Kidney (tissue), 14 donors: Measurements from ENCODE around the gene KANK2. TPM values are rescaled to one million over a fixed set of nuclear protein-coding genes. Genes with fewer than 3 reads are reported as not detected.
A peak's percentile ranks its signal among the peaks of the same experiment; 100 is the strongest.

ENCODE experiments used
- DNase-seq, 5 donors: peaks; one replicate each; pipeline ENCODE4 v3.0.0-alpha.2; 2013 to 2020
- FAIRE-seq: peaks from 2 replicates; lab custom pipeline; 2012; peaks lifted over from hg19 to GRCh38; lab: Jason Lieb, UNC
- H3K27ac ChIP-seq, 2 donors: one replicate each; pipeline ENCODE4 v1.7.0; 2013; ENCODE audit warnings: low read depth in 2 of 2, low read length in 2 of 2, inconsistent platforms in 1 of 2
- H3K27me3 ChIP-seq: one replicate; pipeline ENCODE4 v1.7.1; 2013; ENCODE audit warnings: low read length, inconsistent platforms; ENCODE audit not compliant: control insufficient read depth, insufficient read depth
- H3K36me3 ChIP-seq, 3 donors: one replicate each; pipeline versions ENCODE4 v1.7.0 to v1.7.1; 2013; ENCODE audit warnings: low read length in 3 of 3, control low read depth in 1 of 3, inconsistent platforms in 1 of 3; ENCODE audit not compliant: insufficient read depth in 3 of 3, control insufficient read depth in 2 of 3
- H3K4me1 ChIP-seq, 3 donors: one replicate each; pipeline versions ENCODE4 v1.7.0 to v1.7.1; 2013; ENCODE audit warnings: low read length in 3 of 3, inconsistent platforms in 1 of 3, low read depth in 1 of 3; ENCODE audit not compliant: control insufficient read depth in 2 of 3, insufficient read depth in 2 of 3
- H3K4me3 ChIP-seq, 3 donors: one replicate each; pipeline versions ENCODE4 v1.7.0 to v1.8.1; 2013; ENCODE audit warnings: low read length in 3 of 3, control low read depth in 1 of 3, inconsistent platforms in 1 of 3
- H3K9ac ChIP-seq, 3 donors: one replicate each; pipeline versions ENCODE4 v1.7.0 to v1.7.1; 2013; ENCODE audit warnings: low read length in 3 of 3, control low read depth in 1 of 3, inconsistent platforms in 1 of 3
- H3K9me3 ChIP-seq, 3 donors: one replicate each; pipeline versions ENCODE4 v1.7.0 to v1.7.1; 2013; ENCODE audit warnings: low read length in 3 of 3, control low read depth in 1 of 3, inconsistent platforms in 1 of 3; ENCODE audit not compliant: control insufficient read depth in 2 of 3, insufficient read depth in 1 of 3
- CTCF ChIP-seq: IDR thresholded peaks from 3 replicates; pipeline ENCODE4 v1.5.1; 2012; ENCODE audit warnings: mild to moderate bottlenecking, moderate library complexity, borderline replicate concordance; ENCODE audit not compliant: insufficient read depth; ENCODE audit errors: extremely low read depth
- intact Hi-C: fragments of 100-400 bp; cut with DNase I; formaldehyde crosslinking; loops from one replicate; pipeline ENCODE4 v1.11.1; 2022
- polyA plus RNA-seq: library from polyadenylated mRNA; stranded (reverse); fragments of 350-450 nt; fragmentation: Illumina TruSeq; extraction: RNeasy Lipid Tissue Mini Kit (QIAGEN cat#74804); gene quantifications from one replicate; pipeline ENCODE4 v1.2.3, GENCODE V29; 2014; ENCODE audit warnings: low read depth, low replicate concordance; ENCODE audit not compliant: insufficient read depth
- total RNA-seq: library from RNA; stranded (reverse); fragmentation: NEBNext Ultra II Directional; extraction: Animal tissue kit (Norgen Biotek cat#: 25700); gene quantifications from one replicate; pipeline ENCODE4 v1.2.1, GENCODE V29; 2021
- donor health status: control.
- donor health status: control.
- donor health status: control.
- donor health status: control.
- donor health status: control.
- donor health status: DM: yes; HTN: yes; CAD: no.
- donor health status: Normal renal cell carcinoma (clear cell type).

KANK2 gene
- total and polyA plus RNA-seq, 2 donors from 2014 or later, result 37.5 to 119 TPM

GRCh38 chr19:11172576-11172975 lies 24.8 kb downstream of the KANK2 start:
- H3K27ac ChIP-seq, result no peak overlapping the region
- DNase-seq, result no peak
- H3K4me3 ChIP-seq, result no peak overlapping the region
- H3K36me3 ChIP-seq, result peaks cover 4 to 48% (median 25%) of the 10 kb centered on the region in 3 donors
- H3K9me3 ChIP-seq, result no peaks in the 10 kb centered on the region
- no peak for FAIRE-seq
- no peaks in the 10 kb centered on the region for H3K27me3 ChIP-seq
- H3K4me1 ChIP-seq, result no peaks in the 10 kb centered on the region
- no peak overlapping the region for H3K9ac ChIP-seq
- intact Hi-C loops, result no loop called here
- no peak for TF ChIP-seq CTCF

- no peak overlapping the region for H3K9ac ChIP-seq
- TF ChIP-seq CTCF, result no peak
- no peaks in the 10 kb centered on the region for H3K27me3 ChIP-seq
- no peak overlapping the region for H3K27ac ChIP-seq
- H3K36me3 ChIP-seq, result peaks cover 3 to 41% (median 22%) of the 10 kb centered on the region in 3 donors
- no peaks in the 10 kb centered on the region for H3K9me3 ChIP-seq
- intact Hi-C loops, result no loop called here
- DNase-seq (no peak), FAIRE-seq (no peak)
- H3K4me3 ChIP-seq, result no peak overlapping the region
- H3K4me1 ChIP-seq, result peaks cover 0 to 3% (median 0%) of the 10 kb centered on the region in 3 donors
Observed at GRCh38 chr19:11171144-11171543, 26.2 kb downstream of the KANK2 start.

GRCh38 chr19:11169896-11170678 lies 27.3 kb downstream of the KANK2 start:
- Histone ChIP-seq H3K4me1 (peaks cover 0 to 4% (median 0%) of the 10 kb centered on the region in 3 donors), H3K9ac (no peak overlapping the region), H3K36me3 (peaks cover 3 to 45% (median 22%) of the 10 kb centered on the region in 3 donors), H3K27ac (peak overlapping the region in 1 of 2 donors; percentile 13), H3K4me3 (no peak overlapping the region), H3K27me3 (no peaks in the 10 kb centered on the region), H3K9me3 (no peaks in the 10 kb centered on the region)
- intact Hi-C loops, result no loop called here
- TF ChIP-seq CTCF, result no peak
- DNase-seq (no peak), FAIRE-seq (no peak)
